Ecto neural progenitor cell (in vitro differentiated cells): ENCODE results near the gene PITPNM1.

Experiments used
- DNase-seq: peaks from one replicate; pipeline ENCODE4 v3.0.0-alpha.2; 2018; ENCODE audit warnings: low spot score

The PITPNM1 gene

GRCh38 chr11:67503119-67504004, 1.8 kb downstream of the PITPNM1 start:
- peak; percentile 63 for DNase-seq

DNA sequence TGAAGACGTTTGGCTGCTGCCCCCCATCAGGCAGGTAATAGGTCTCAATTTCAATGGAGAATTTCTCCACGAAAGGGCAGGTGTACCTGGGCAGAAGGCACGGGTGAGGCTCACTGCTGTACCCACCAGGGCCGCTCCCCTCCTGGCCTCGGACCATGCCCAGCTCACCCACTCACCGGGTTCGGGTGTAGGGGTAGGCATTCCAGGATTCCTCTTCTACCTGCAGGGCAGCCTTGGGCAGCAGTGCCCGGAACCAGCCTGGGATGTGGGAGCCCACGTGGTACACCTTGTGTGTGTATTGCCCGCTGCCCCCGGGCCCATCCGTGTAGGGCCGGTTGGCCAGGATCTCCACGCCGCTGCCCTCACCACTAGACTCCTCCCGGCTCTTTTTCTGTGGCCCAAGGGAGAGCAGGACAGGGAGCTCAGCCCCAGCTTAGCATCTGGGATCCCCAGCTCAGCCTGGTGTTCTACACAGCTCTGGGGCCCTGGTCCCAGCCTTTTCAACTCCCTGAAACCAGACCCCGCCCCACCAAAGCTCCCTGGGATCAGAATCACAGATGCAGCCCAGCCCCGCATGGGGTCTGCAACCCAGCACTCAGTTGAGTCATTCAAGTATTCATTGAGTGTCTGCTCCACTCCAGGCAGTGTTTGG, 2.7 kb downstream of the PITPNM1 start:
- no peak for DNase-seq

DNA sequence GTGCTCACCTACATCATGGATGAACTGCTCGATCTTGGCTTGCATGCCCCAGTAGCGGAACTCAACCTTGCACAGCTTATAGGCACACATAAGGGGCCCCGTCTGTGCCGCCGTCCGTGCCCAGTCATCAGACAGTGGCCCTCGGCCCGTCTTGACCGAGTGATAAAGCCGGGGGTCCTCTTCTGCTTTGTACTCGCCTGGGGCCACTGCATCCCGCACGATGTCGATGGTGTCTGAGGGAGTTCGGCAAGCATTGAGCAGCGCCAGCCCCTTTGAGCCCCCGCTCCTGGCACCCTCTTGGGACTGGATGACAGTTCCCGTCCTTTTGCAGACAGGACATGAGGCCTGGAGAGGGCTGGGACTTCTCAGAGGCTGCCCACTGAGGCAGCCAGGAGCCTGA, 3.3 kb downstream of the PITPNM1 start:
- no peak for DNase-seq

DNA sequence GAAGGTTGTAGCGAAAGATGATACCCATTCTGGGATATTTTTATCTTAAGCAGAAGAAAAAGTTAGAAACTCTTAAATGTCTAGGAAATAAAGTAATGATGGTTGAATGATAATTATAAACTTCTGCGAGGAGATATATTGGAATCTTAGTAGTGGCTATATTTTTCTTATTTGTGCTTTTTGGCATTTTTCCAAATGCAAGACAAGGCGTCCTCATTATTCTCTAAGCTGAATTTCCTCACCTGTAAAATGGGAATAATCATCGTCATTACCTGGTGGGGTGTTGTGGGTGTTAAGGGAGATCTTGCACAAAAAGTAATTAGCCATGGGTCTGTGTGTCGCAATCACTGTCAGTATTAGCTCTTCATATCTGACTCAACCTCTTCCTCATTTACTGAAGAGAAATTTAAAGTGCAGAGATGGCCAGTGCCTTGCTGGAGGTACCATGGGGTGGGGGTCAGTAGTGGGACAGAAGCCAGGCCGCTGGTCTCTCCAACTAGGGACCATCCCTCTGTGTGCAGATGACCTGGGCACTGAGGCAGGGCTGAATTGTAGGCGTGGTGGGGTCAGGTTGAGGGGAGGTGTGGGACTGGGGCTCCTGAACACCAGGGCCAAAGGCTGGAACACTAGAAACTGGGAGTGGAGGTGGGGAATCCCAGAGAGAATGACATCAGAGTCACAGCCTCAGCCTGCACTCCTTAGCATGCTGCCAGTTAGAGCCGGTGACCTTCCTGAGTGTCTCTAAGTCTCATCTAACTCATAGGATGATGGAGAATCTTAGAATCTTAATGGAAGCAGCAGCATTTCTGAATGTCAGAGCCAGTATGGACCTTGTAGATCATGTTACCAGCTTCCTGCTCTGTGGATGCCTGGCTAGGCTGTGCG, 4.1 kb downstream of the PITPNM1 start:
- DNase-seq, result no peak

DNA sequence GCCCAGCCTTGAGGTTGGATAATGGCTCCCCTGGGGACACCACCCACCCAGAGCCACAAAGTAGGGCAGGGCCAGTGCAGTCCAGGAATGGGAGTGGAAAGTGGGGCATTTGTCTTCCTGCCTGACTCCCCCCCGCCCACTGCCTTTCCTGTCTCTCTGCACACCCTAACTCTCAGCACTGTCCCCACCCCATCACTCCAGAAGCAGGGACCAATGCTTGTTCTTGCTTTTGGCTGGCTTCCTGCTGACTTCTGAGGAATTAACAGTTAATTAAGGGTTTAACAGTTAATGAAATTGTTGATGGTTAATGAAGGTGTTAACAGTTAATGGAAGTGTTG, 4.7 kb downstream of the PITPNM1 start:
- DNase-seq, result no peak

GRCh38 chr11:67499808-67500483, 5.2 kb downstream of the PITPNM1 start:
- no peak for DNase-seq

DNA sequence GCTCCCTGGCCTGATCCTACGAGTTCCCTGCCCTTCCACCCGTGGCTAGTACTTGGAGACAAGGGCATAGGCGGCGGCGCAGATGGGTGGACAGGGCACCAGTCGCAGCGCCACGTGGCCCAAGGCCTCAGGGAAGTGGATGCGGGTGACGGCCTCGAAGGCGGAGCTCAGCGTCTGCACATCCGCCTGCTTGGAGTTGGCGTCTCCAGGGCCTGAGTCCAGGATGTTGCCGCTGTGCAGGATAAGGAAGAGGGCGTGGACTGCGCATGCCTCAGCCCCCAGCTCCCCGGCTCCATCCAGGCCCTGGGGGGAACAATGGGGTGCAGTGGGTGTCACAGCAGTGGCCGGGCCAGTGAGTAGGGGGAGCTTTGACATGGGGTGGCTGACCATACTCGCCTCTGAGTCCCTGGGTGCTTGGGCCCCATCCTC, 6.6 kb downstream of the PITPNM1 start:
- no peak for DNase-seq

GRCh38 chr11:67497656-67498291, 7.4 kb downstream of the PITPNM1 start:
- DNase-seq, result no peak

GRCh38 chr11:67496113-67496512, 9.1 kb downstream of the PITPNM1 start:
- no peak for DNase-seq

DNA sequence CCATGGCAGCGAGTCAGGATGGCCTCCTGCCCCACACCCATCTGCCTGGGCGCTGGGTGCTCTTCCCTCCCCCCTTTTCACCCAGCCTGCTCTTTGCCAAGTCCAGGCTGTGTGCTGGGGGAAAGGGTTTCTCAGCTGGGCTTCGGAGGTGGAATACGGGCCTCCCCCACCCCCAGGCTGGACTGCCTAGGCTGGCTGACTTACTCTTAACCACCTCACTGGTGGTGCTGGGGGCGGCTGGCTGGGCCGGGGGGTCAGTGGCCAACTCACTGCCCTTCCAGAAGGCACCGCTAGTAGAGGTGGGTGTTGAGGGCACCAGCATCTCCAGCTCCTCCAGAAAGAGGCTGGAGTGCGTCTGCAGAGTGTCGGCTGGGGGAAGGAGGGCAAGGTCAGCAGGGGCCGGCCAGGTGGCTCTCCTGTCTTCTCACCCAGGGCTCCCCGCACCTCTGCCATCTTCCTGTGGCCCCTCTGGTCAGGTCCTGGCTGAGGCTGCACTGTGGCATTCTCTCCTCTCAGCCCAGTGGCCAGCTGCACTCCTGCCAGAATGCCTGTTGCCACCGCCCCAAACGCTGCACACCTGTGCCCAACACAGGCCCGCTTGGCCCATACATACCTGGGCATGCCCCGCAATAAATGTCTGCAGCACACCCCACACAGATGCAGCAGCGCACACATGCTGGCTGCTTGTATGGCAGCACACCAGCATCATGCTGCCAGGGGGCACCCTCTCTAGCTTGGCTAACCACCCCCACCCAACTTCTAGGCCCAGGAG, 9.7 kb downstream of the PITPNM1 start:
- no peak for DNase-seq

- DNase-seq, result no peak
Measured at GRCh38 chr11:67494371-67495233, 10.6 kb downstream of the PITPNM1 start.

DNA sequence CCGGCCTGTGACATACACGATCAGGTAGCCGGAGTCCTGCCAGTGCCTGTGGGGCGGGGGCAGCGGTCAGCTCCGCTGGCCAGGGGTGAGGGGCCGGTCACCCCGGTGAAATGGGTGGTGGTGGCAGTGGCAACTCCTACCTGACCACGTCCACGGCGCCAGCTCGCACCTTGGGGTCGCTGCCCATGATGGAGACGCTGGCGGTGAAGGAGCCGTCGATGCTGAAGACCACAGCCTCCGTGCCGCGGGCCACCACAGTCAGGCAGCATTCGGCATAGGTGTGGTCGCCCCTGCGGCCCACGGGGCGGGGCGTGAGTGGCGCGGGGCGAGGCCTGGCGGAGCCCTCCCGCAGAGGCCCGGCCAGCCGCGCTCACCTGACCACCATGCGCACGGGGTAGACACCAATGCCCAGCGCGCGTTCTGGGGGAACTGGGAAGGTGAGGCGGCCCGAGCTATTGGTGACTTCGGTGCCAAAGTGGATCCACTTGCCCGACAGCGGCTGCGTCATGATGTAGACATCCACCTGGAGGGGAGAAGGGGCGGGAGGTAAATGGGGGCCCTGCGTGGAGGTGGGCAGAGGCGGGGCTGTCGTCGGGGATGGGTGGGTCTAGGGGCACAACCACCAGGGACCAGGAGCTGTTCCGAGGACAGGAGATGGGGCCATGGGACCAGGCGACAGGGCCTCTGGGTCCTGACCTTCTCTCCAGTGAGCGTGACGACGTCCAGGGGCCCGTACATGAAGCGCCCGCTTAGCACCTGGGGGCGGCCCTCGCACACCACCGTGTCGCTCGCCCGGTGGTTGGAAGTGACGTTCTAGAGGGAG, 11.4 kb downstream of the PITPNM1 start:
- DNase-seq, result no peak

DNA sequence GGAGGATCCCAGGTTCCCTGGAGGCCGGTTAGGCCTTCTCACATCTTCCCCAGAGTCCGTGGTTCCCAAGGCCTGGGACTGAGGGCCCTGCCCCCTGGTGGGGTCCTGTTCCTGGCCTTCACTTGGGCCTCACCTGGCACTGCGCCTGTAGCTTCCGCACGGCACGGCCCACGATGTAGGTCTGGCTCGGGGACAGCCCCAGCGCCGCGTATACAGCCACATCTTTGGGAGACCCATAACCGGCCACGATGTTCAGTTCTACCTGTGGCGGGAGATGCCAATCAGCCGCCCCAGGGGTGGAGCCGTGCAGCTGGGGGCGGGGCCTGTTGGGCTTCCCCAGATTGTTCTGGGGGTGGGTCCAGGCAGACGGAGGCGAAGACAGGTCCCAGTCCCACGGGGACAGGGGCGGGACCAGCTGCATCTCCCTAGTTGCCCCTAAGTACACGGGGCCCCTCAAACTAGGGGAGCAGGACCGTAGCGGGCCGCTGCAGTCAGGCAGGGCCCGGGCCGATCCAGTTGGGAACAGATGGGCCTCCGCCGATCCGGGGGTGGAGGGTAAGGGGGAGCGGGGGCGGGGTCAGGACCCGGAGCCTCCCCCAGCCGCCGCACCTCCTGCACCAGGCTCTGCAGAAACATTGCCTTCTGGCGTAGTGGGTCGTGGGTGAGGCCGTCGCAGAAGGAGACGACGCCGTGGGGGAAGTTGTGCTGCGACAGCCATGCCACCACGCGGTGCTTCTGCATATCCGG, 12.2 kb downstream of the PITPNM1 start:
- no peak for DNase-seq

DNA sequence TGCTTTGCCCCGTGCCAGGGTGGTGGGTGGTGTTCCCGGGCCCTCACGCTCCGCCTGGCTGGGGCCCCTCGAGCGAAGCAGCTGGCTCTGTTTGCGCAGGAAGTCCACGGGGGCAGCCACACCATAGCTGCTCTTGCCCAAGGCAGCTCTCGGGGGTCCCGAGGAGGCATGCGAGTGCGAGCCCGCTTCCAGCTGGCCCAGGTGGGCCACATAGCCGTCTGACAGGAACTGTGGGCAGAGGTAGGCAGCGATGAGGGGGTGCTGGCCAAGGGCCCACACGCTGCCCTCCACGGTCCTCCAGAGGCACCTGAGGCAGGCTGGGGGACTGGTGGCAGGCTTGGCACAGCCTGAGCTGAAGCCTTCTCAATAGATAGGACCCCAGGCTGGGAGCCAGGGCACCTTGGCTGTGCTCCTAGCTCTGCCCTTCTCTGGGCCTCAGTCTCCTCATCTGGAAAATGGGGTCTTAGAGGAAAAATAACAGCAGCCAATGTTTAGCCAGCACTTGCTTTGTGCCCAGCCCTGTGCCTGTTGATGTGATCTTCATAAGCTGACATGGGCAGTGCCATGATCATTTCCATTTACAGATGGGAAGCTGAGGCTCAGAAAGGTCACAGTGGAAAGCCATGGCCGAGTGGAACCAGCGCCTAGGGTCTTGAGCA, 13.0 kb downstream of the PITPNM1 start:
- no peak for DNase-seq

DNA sequence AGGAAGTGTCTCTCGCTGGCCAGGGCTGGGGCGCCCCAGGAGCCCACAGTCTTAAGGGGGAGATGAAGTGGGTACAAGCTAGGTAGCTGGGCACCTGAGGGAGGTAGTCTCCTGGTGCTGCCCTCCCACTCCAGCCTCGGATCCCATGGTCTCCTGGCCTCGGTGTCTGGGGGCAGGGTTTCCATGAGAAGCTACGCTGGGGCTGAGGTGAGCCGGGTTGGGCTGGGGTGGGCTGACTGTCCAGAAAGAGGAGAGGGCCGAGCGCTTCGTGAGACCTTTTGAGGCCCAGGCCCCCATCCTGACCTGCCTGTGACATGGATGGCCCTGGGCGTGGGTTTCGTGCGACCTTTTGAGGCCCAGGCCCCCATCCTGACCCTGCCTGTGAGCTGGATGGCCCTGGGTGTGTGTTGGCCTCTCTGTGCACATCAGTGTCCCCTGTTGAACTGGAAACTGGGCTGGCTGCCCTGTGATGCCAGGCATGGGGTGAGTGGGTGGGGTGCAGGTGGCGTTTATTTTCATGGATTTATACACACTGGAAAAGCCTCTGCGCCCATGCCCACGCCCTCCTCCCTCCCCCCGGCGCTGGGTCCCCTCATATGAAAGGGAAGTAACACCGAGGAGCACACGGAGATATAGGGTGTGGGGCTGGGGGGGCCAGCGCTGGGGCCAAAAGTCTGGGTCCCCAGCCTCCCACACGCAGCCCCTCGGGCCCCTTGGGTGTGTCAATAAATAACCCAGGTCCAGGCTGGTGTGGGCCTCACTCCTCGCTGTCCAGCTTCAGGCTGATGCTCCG, 13.7 kb downstream of the PITPNM1 start:
- DNase-seq, result no peak

DNA sequence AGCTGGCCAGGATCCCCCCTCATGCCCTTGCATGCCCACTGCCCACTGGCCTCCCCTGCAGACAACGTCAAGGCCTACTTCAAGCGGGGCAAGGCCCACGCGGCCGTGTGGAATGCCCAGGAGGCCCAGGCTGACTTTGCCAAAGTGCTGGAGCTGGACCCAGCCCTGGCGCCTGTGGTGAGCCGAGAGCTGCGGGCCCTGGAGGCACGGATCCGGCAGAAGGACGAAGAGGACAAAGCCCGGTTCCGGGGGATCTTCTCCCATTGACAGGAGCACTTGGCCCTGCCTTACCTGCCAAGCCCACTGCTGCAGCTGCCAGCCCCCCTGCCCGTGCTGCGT, 14.5 kb downstream of the PITPNM1 start:
- DNase-seq, result no peak
